HEK293 (cell line): Measurements from ENCODE around the gene DHX16.

Source experiments
- CTCF ChIP-seq: fragments of 450-650 bp; formaldehyde crosslinking; IDR thresholded peaks from 2 replicates; pipeline ENCODE4 v1.5.1; 2016; ENCODE audit warnings: missing biosample characterization, missing genetic modification characterization
- KLF16 ChIP-seq: fragments of 450-650 bp; formaldehyde crosslinking; IDR thresholded peaks from 2 replicates; pipeline ENCODE4 v1.5.1; 2017; ENCODE audit warnings: missing biosample characterization, missing genetic modification characterization
- YY1 ChIP-seq: fragments of 450-650 bp; formaldehyde crosslinking; IDR thresholded peaks from 2 replicates; pipeline ENCODE4 v1.5.1; 2018; ENCODE audit warnings: missing biosample characterization, missing genetic modification characterization
- ZNF138 ChIP-seq: fragments of 450-650 bp; formaldehyde crosslinking; IDR thresholded peaks from 2 replicates; pipeline ENCODE4 v1.5.1; 2016; ENCODE audit warnings: missing biosample characterization, missing genetic modification characterization, borderline replicate concordance
- ZNF184 ChIP-seq: fragments of 450-650 bp; IDR thresholded peaks from 2 replicates; pipeline ENCODE4 v1.5.1; 2018; ENCODE audit warnings: missing biosample characterization, mild to moderate bottlenecking, missing genetic modification characterization
- ZNF23 ChIP-seq: fragments of 450-650 bp; formaldehyde crosslinking; IDR thresholded peaks from 2 replicates; pipeline ENCODE4 v1.5.1; 2016; ENCODE audit warnings: missing biosample characterization, missing genetic modification characterization, borderline replicate concordance
- ZNF639 ChIP-seq: fragments of 450-650 bp; formaldehyde crosslinking; IDR thresholded peaks from 2 replicates; pipeline ENCODE4 v1.5.1; 2016; ENCODE audit warnings: missing biosample characterization, missing genetic modification characterization
- ZNF837 ChIP-seq: fragments of 450-650 bp; formaldehyde crosslinking; IDR thresholded peaks from 2 replicates; pipeline ENCODE4 v1.5.1; 2016; ENCODE audit warnings: missing biosample characterization, missing genetic modification characterization
- ZSCAN30 ChIP-seq: fragments of 450-650 bp; IDR thresholded peaks from 2 replicates; pipeline ENCODE4 v1.5.1; 2018; ENCODE audit warnings: missing biosample characterization, mild to moderate bottlenecking, missing genetic modification characterization, moderate library complexity

GRCh38 chr6:30603961-30604360 lies 68.8 kb downstream of the DHX16 start:
- TF ChIP-seq ZNF138 (tag by site-specific recombination) (no peak), ZSCAN30 (no peak), ZNF184 (tag by site-specific recombination) (no peak), CTCF (tag by site-specific recombination) (no peak), KLF16 (tag by site-specific recombination) (no peak), ZNF837 (tag by site-specific recombination) (no peak), ZNF639 (no peak), ZNF23 (tag by site-specific recombination) (no peak), YY1 (no peak)
